ENCODE results near the gene GPR55.

- TF ChIP-seq, protein P1, sequence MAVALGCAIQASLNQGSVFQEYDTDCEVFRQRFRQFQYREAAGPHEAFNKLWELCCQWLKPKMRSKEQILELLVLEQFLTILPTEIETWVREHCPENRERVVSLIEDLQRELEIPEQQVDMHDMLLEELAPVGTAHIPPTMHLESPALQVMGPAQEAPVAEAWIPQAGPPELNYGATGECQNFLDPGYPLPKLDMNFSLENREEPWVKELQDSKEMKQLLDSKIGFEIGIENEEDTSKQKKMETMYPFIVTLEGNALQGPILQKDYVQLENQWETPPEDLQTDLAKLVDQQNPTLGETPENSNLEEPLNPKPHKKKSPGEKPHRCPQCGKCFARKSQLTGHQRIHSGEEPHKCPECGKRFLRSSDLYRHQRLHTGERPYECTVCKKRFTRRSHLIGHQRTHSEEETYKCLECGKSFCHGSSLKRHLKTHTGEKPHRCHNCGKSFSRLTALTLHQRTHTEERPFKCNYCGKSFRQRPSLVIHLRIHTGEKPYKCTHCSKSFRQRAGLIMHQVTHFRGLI (tag by site-specific recombination; IDR thresholded peaks at IDR 0.05) = no peak
- TF ChIP-seq, protein P2, sequence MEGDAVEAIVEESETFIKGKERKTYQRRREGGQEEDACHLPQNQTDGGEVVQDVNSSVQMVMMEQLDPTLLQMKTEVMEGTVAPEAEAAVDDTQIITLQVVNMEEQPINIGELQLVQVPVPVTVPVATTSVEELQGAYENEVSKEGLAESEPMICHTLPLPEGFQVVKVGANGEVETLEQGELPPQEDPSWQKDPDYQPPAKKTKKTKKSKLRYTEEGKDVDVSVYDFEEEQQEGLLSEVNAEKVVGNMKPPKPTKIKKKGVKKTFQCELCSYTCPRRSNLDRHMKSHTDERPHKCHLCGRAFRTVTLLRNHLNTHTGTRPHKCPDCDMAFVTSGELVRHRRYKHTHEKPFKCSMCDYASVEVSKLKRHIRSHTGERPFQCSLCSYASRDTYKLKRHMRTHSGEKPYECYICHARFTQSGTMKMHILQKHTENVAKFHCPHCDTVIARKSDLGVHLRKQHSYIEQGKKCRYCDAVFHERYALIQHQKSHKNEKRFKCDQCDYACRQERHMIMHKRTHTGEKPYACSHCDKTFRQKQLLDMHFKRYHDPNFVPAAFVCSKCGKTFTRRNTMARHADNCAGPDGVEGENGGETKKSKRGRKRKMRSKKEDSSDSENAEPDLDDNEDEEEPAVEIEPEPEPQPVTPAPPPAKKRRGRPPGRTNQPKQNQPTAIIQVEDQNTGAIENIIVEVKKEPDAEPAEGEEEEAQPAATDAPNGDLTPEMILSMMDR (tag by site-specific recombination; IDR thresholded peaks at IDR 0.05) = no peak
- TF ChIP-seq ZNF112 (tag by site-specific recombination; IDR thresholded peaks at IDR 0.05) (no peak), ZNF677 (tag by site-specific recombination; IDR thresholded peaks at IDR 0.05) (no peak), TCF7L2 (IDR thresholded peaks at IDR 0.05; ENCODE audit: borderline replicate concordance, low read depth, low read length) (no peak), ZNF366 (tag by site-specific recombination; conservative IDR thresholded peaks at IDR 0.05) (no peak), ZNF274 (IDR thresholded peaks at IDR 0.05; ENCODE audit: low read length) (no peak), ZNF274 (tag by site-specific recombination; IDR thresholded peaks at IDR 0.05; ENCODE audit: borderline replicate concordance) (no peak), ZNF658 (tag by site-specific recombination; IDR thresholded peaks at IDR 0.05) (no peak), ZNF707 (tag by site-specific recombination; IDR thresholded peaks at IDR 0.05) (no peak)
- TF ChIP-seq, protein P3, sequence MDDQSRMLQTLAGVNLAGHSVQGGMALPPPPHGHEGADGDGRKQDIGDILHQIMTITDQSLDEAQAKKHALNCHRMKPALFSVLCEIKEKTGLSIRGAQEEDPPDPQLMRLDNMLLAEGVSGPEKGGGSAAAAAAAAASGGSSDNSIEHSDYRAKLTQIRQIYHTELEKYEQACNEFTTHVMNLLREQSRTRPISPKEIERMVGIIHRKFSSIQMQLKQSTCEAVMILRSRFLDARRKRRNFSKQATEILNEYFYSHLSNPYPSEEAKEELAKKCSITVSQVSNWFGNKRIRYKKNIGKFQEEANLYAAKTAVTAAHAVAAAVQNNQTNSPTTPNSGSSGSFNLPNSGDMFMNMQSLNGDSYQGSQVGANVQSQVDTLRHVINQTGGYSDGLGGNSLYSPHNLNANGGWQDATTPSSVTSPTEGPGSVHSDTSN (CRISPR knock-in tag; IDR thresholded peaks at IDR 0.05) = no peak
Observed at GRCh38 chr2:230942920-230943896, 18.2 kb upstream of the GPR55 start.
